Transverse colon (tissue), 4 donors: Measurements from ENCODE around the gene LNX2.

Experiments used
- CTCF ChIP-seq, 5 experiments: fragments of 200-600 bp in 3 of 5; fragments of 450-650 bp in 2 of 5; sonication (generic) in 3 of 5; IDR thresholded peaks; 1 replicate in 2 of 5; 2 replicates in 3 of 5; pipeline ENCODE4 v1.5.1; 2016 to 2017; ENCODE audit warnings: antibody characterized with exemption in 5 of 5, inconsistent platforms in 3 of 5, mild to moderate bottlenecking in 2 of 5, moderate library complexity in 1 of 5
- POLR2AphosphoS5 ChIP-seq, 3 donors: sonication (generic); formaldehyde crosslinking; IDR thresholded peaks; one replicate each; pipeline ENCODE4 v1.6.1; 2016; ENCODE audit warnings: antibody characterized with exemption in 3 of 3

DNA sequence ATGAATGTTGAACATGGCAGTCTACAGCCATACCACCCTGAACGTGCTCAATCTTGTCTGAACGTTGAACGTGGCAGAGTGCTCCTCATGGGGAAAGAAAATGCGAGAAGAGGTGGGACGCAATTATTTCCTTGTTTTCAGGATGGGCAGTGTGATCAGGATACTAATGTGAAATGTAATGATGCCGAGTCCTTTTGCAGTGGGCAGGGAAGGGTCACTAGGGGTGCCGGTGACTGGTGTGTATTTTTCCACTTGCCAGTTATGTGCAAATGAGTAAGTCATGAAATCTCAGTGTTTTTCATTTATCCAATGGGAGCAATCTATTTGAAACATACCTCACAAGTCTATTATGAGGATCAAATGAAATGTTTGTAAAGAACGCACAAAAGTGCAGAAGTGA lies 84.8 kb downstream of the LNX2 start:
- TF ChIP-seq POLR2AphosphoS5 (IDR thresholded peaks at IDR 0.05) = no peak
- TF ChIP-seq CTCF (IDR thresholded peaks at IDR 0.05) = no peak
